Superior temporal gyrus (tissue), 1 donor: ENCODE measurements around the gene CYTH3.
"Not testable (repeated sequence)": the region's sequence is repeated elsewhere in the genome, so short reads cannot be mapped to it uniquely, and the experiment has no call there.

Source experiments
- DNase-seq: peaks from one replicate; pipeline ENCODE4 v3.0.0-alpha.2; 2016; ENCODE audit errors: extremely low spot score

Gene CYTH3

GRCh38 chr7:6153646-6154541 is 118.5 kb downstream of the CYTH3 start:
- DNase-seq = no peak

- DNase-seq = no peak
Observed at GRCh38 chr7:6151994-6152735, 120.3 kb downstream of the CYTH3 start.

DNA sequence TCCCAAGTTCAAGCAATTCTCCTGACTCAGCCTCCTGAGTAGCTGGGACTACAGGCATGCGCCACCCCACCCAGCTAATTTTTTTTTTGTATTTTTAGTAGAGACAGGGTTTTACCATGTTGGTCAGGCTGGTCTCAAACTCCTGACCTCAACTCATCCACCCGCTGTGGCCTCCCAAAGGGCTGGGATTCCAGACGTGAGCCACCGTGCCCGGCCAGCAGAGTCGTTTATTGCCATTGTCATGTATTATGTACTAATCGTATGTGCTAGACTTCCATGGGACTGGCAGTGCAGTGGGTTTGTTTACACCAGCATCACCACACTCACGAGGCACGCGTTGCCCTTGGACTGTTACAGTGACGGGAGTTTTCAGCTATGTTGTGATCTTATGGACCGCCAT is 120.9 kb downstream of the CYTH3 start:
- not testable (repeated sequence) for DNase-seq

DNA sequence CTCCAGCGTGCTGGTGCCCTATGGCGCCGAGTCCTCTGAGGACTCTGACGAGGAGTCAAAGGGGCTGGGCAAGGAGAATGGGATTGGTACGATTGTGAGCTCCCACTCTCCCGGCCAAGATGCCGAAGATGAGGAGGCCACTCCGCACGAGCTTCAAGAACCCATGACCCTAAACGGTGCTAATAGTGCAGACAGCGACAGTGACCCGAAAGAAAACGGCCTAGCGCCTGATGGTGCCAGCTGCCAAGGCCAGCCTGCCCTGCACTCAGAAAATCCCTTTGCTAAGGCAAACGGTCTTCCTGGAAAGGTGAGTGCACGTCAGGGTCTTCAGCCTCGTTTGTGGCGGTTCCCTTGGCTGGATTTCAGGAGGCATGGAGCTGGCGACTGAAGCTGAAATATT is 122.4 kb downstream of the CYTH3 start:
- no peak for DNase-seq

DNA sequence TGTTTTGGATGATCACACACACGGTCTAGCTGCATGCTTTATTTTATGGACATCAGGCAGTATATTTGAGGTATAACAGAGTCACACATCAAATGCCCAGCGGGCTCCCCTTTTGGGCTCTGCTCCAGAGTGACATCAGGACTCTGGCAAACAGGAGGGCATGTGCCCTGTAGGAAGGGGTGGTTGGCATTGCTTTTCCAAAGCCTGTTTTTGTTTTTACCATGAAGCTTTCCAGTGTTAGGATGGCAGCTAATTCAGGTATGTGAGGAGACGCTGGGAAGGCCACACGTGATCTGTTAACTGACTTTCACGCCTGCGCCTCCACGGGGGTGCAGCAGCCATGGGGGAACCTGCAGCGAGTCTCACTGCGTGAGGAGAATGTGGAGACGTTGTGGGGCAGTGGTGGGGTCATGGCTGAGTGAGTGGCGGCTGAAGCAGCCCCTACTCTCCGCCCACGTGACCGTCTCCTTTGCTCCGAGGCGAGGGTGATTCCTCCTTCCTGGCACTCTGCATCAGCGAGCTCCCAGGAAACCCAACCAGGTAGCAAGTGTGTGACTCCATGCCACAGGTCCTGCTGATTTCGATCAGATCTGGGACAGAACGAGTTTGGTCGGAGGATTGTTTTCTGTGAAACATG is 123.6 kb downstream of the CYTH3 start:
- DNase-seq = no peak

DNA sequence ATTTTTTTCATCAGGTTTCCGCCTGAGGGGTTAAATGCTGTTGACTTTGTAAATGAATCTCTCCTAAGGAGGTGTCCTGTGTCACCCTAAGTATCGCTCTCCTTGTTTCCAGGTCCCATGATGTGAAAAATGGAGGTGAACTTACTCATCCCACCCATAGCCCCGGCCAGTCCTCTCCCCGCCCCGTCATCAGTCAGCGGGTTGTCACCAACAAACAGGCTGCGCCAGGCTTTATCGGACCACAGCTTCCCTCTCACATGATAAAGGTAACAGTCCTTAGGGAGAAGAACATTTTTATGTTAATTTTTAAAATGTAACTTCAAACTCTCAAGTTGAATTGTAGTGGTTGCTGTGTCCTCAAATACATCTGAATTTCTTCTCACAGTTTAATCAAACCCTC is 124.8 kb downstream of the CYTH3 start:
- no peak for DNase-seq

GRCh38 chr7:6146666-6147065 is 125.8 kb downstream of the CYTH3 start:
- DNase-seq = no peak

GRCh38 chr7:6143997-6144396 is 128.4 kb downstream of the CYTH3 start:
- no peak for DNase-seq

DNA sequence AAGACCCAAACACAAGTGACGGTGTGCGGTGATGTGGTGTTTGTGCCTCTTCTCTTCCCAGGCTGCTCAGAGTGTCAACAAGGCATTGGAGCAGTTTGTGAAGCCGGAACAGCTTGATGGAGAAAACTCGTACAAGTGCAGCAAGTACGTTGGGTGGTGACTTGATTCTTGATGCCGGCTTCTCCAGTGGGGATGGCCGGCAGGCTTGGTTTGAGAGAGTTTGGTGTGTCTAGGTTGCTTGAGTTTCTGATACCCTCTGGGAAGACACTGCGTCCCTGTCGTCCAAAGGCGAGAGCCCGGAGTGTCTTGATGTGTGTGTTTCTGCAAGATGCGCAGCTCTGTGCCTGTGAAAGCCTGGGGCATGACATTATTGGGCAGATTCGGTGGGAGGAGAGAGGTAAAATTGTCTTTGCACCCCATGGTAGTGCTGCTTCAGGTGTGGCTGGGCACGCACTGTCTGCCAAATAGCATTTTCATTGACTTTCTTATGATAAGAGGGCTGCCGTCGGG is 129.5 kb downstream of the CYTH3 start:
- DNase-seq = no peak

DNA sequence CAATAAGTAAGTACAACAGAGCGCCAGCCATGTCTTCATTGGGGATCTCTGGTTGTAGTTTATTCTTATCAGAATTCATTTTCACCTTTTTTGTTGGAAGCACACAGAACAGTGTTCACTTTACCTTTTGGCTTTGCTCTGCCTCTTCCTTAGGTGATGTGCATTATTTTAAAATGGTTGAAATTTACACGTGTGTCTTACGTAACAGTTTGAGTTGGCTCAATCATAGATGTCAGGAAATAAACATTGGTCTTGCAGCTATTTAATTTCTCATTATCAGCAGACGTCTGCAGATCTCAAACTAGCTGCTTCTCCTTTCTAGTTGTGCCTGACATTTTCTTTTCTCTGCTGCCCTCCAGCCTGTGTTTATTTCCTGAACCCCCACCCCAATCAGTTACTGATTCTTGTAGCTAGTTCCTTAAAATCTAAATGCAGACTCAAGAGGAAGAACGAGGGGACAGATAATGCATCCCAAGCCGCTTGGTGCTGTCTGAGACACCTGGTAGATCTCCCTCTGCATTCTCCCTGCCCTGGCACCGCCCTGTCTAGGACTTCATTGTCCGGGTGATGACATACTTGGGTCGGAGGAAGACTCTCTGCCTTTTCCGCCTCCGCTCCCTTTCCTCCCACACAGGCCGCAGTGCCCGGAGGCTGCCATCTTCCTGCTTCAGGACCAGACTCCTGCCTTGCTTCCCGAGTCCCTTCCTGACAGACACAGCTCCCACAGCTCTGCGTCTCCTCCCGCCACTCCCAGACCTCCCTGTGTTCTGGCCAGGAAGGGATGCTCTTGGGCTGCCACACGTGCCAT is 133.0 kb downstream of the CYTH3 start:
- no peak for DNase-seq

- no peak for DNase-seq
Observed at GRCh38 chr7:6136475-6136874, 135.9 kb downstream of the CYTH3 start.

DNA sequence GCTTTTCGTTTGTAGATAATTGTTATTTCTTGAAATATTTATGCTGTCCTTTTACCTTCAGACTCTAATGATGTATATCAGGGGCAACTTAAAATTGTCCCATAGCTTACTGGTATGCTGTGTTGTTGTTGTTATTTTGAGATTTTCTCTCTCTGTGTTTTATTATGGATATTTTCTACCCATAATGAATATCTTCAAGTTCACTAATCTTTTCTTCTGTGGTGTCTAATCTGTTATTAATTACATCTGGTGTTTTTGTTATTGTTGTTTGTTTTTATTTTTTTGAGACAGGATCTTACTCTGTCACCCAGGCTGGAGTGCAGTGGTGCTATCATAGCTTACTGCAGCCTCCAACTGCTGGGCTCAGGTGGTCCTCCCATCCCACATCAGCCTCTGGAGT is 139.2 kb downstream of the CYTH3 start:
- DNase-seq = no peak

GRCh38 chr7:6130007-6130587 is 142.3 kb downstream of the CYTH3 start:
- no peak for DNase-seq

- DNase-seq = no peak
Observed at GRCh38 chr7:6128205-6128604, 144.2 kb downstream of the CYTH3 start.

DNA sequence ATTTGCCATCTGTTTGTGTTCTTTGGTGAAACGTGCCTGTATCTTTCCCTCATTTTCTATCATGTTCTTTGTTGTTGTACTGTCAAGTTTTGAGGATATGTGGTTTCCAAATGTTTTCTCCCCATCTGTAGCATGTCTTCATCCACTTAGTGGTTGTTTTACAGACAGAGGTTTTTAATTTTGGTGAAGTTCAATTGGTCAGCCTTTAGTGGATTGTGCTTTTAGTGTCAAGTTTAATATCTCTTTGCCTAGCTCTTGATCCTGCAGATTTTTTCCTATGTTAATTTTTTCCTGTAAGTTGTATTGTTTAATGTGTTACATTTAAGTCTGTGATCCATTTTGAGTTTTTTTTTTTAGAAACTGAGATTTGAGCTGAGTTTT is 145.3 kb downstream of the CYTH3 start:
- DNase-seq = no peak

DNA sequence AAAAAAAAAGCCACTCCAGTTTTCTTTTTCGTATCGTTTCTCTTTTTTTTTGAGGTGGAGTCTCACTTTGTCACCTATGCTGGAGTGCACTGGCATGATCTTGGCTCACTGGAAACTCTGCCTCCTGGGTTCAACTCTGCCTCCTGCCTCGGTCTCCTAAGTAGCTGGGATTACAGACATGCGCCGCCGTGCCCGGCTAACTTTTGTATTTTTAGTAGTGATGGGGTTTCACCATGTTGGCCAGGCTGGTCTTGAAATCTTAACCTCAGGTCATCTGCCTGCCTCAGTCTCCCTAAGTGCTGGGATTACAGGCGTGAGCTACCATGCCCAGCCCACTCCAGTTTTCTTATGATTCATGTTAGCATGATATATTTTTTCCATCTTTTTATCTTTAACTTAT is 148.6 kb downstream of the CYTH3 start:
- no peak for DNase-seq

- DNase-seq = no peak
Observed at GRCh38 chr7:6121141-6121540, 151.3 kb downstream of the CYTH3 start.

DNA sequence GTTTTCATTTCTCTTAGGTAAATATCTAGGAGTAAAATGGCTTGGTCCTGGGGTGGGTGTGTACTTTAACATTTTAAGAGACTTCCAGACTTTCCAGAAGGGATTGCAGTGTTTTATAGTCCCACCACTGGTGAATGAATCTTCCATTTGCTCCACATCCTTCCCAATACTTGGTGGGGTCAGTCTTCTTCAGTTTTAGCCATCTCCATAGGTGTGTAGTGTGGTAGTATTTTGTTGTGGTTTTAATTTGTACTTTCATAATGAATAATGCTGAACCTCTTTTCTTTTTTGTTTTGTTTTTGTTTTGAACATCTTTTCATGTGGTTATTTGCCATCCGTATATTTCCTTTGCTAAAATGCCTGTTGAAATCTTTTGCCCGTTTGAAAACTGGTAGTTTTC is 154.9 kb downstream of the CYTH3 start:
- no peak for DNase-seq

GRCh38 chr7:6116211-6116610 is 156.2 kb downstream of the CYTH3 start:
- DNase-seq = no peak
